Activated CD8-positive, alpha-beta T cell treated with anti-CD3 and anti-CD28 coated beads, Interleukin-2, amount 10 ng/mL, durations not matched to agents 7 days and 5 days (primary cell): ENCODE data around the gene ASCC3. TPM values are rescaled to one million over a fixed set of nuclear protein-coding genes. Genes with fewer than 3 reads are reported as not detected.
"Not testable (repeated sequence)": the region's sequence is repeated elsewhere in the genome, so short reads cannot be mapped to it uniquely, and the experiment has no call there.

ENCODE experiments used
- ATAC-seq: fragments of 150-1000 bp; cut with Tn5 transposase; one replicate; pipeline ENCODE4 v1.10.0; 2021; ENCODE audit warnings: moderate library complexity
- CTCF ChIA-PET: fragments of 350-600 bp; sonication (Branson Sonifier 250); formaldehyde crosslinking; loops from one replicate; lab custom pipeline; 2021; ENCODE audit warnings: antibody characterized with exemption; lab: Charles Lee
- POLR2A ChIA-PET: fragments of 350-600 bp; sonication (Branson Sonifier 250); formaldehyde crosslinking; loops from one replicate; lab custom pipeline; 2021; ENCODE audit warnings: antibody characterized with exemption; lab: Charles Lee
- DNase-seq: peaks from one replicate; pipeline ENCODE4 v3.0.0-alpha.2; 2020
- H3K27ac Mint-ChIP-seq: one replicate; pipeline ENCODE4 v1.8.0; 2021; ENCODE audit warnings: mild to moderate bottlenecking, mixed read lengths
- H3K27me3 Mint-ChIP-seq: one replicate; pipeline ENCODE4 v1.8.0; 2021; ENCODE audit warnings: low read depth, mixed read lengths
- H3K36me3 Mint-ChIP-seq: one replicate; pipeline ENCODE4 v1.8.0; 2021; ENCODE audit warnings: low read depth, mixed read lengths
- H3K4me1 Mint-ChIP-seq: one replicate; pipeline ENCODE4 v1.8.0; 2021; ENCODE audit warnings: low read depth, mixed read lengths
- H3K4me3 Mint-ChIP-seq: one replicate; pipeline ENCODE4 v1.8.0; 2021; ENCODE audit warnings: mild to moderate bottlenecking, mixed read lengths
- H3K9me3 Mint-ChIP-seq: one replicate; pipeline ENCODE4 v1.8.0; 2022; ENCODE audit warnings: mixed read lengths; ENCODE audit not compliant: insufficient read depth
- total RNA-seq, 2 experiments: library from RNA; stranded (reverse); gene quantifications; one replicate each; pipeline ENCODE4 v1.2.3, GENCODE V29; 2021

Gene ASCC3
- total RNA-seq, 2 experiments from 2014 or later: 61.8 to 66.1 TPM

GRCh38 chr6:100745419-100746041 lies 135.6 kb downstream of the ASCC3 start:
- no peaks in the 10 kb centered on the region for H3K27me3 Mint-ChIP-seq
- no peak overlapping the region for H3K4me3 Mint-ChIP-seq
- DNase-seq (no peak), ATAC-seq (no peak)
- H3K27ac Mint-ChIP-seq: no peak overlapping the region
- peaks cover 31% of the 10 kb centered on the region for H3K36me3 Mint-ChIP-seq
- no peaks in the 10 kb centered on the region for H3K9me3 Mint-ChIP-seq
- ChIA-PET POLR2A (no interaction called here), CTCF (no interaction called here)
- H3K4me1 Mint-ChIP-seq: no peaks in the 10 kb centered on the region

GRCh38 chr6:100740439-100740838 lies 140.7 kb downstream of the ASCC3 start:
- peaks cover 23% of the 10 kb centered on the region for H3K36me3 Mint-ChIP-seq
- ChIA-PET CTCF (no interaction called here), POLR2A (no interaction called here)
- DNase-seq (no peak), ATAC-seq (no peak)
- peaks cover 4% of the 10 kb centered on the region for H3K4me1 Mint-ChIP-seq
- no peaks in the 10 kb centered on the region for H3K27me3 Mint-ChIP-seq
- no peak overlapping the region for H3K4me3 Mint-ChIP-seq
- no peaks in the 10 kb centered on the region for H3K9me3 Mint-ChIP-seq
- no peak overlapping the region for H3K27ac Mint-ChIP-seq

- H3K9me3 Mint-ChIP-seq, H3K27ac Mint-ChIP-seq, H3K27me3 Mint-ChIP-seq, POLR2A ChIA-PET, H3K4me1 Mint-ChIP-seq, DNase-seq, ATAC-seq, H3K4me3 Mint-ChIP-seq: not testable (repeated sequence)
- CTCF ChIA-PET: interaction anchor here (1.7 kb wide), 1 partner anchor 18 kb away, joined by 3 read pairs; no protein-coding TSS in a partner anchor
- peaks cover 19% of the 10 kb centered on the region for H3K36me3 Mint-ChIP-seq
Observed at GRCh38 chr6:100737720-100738119, 143.4 kb downstream of the ASCC3 start.

GRCh38 chr6:100731411-100731810 lies 149.7 kb downstream of the ASCC3 start:
- ChIA-PET CTCF (no interaction called here), POLR2A (no interaction called here)
- peaks cover under 1% of the 10 kb centered on the region for H3K4me1 Mint-ChIP-seq
- DNase-seq: no peak
- no peak overlapping the region for H3K27ac Mint-ChIP-seq
- ATAC-seq: no peak
- no peak overlapping the region for H3K4me3 Mint-ChIP-seq
- H3K27me3 Mint-ChIP-seq: no peaks in the 10 kb centered on the region
- H3K9me3 Mint-ChIP-seq: no peaks in the 10 kb centered on the region
- H3K36me3 Mint-ChIP-seq: peaks cover 3% of the 10 kb centered on the region

GRCh38 chr6:100730001-100730980 lies 150.8 kb downstream of the ASCC3 start:
- POLR2A ChIA-PET: no interaction called here
- H3K4me1 Mint-ChIP-seq: no peaks in the 10 kb centered on the region
- H3K36me3 Mint-ChIP-seq: peaks cover 3% of the 10 kb centered on the region

GRCh38 chr6:100726666-100727065 lies 154.5 kb downstream of the ASCC3 start:
- ATAC-seq (no peak), DNase-seq (no peak)
- H3K4me3 Mint-ChIP-seq: no peak overlapping the region
- POLR2A ChIA-PET: no interaction called here
- no peaks in the 10 kb centered on the region for H3K4me1 Mint-ChIP-seq
- peaks cover 16% of the 10 kb centered on the region for H3K36me3 Mint-ChIP-seq
- H3K9me3 Mint-ChIP-seq: no peaks in the 10 kb centered on the region
- H3K27me3 Mint-ChIP-seq: no peaks in the 10 kb centered on the region
- no peak overlapping the region for H3K27ac Mint-ChIP-seq
- CTCF ChIA-PET: no interaction called here

More at GRCh38 chr6:100730001-100730980, 150.8 kb downstream of the ASCC3 start:
- no peak overlapping the region for H3K27ac Mint-ChIP-seq
- CTCF ChIA-PET: no interaction called here
- DNase-seq: no peak
- no peak overlapping the region for H3K4me3 Mint-ChIP-seq
- H3K27me3 Mint-ChIP-seq: no peaks in the 10 kb centered on the region
- H3K9me3 Mint-ChIP-seq: no peaks in the 10 kb centered on the region
- no peak for ATAC-seq

- peaks cover 23% of the 10 kb centered on the region for H3K36me3 Mint-ChIP-seq
- ChIA-PET POLR2A (no interaction called here), CTCF (interaction anchor here (1.3 kb wide), 1 partner anchor 11 kb away, joined by 3 read pairs; no protein-coding TSS in a partner anchor)
- H3K4me1 Mint-ChIP-seq: peaks cover 6% of the 10 kb centered on the region
- no peak overlapping the region for H3K27ac Mint-ChIP-seq
- DNase-seq (no peak), ATAC-seq (no peak)
- no peaks in the 10 kb centered on the region for H3K9me3 Mint-ChIP-seq
- no peaks in the 10 kb centered on the region for H3K27me3 Mint-ChIP-seq
- no peak overlapping the region for H3K4me3 Mint-ChIP-seq
Observed at GRCh38 chr6:100724696-100725095, 156.4 kb downstream of the ASCC3 start.

- Mint-ChIP-seq H3K4me3 (no peak overlapping the region), H3K27me3 (no peaks in the 10 kb centered on the region), H3K36me3 (peaks cover 23% of the 10 kb centered on the region), H3K4me1 (peaks cover 6% of the 10 kb centered on the region), H3K27ac (no peak overlapping the region), H3K9me3 (no peaks in the 10 kb centered on the region)
- ATAC-seq (no peak), DNase-seq (no peak)
- ChIA-PET POLR2A (no interaction called here), CTCF (no interaction called here)
Observed at GRCh38 chr6:100724222-100724621, 156.9 kb downstream of the ASCC3 start.

GRCh38 chr6:100721256-100721655 lies 159.9 kb downstream of the ASCC3 start:
- Mint-ChIP-seq H3K9me3 (no peaks in the 10 kb centered on the region), H3K36me3 (peaks cover 29% of the 10 kb centered on the region), H3K4me3 (no peak overlapping the region), H3K27me3 (no peaks in the 10 kb centered on the region), H3K4me1 (peaks cover 6% of the 10 kb centered on the region), H3K27ac (no peak overlapping the region)
- ChIA-PET POLR2A (no interaction called here), CTCF (interaction anchor here (2.2 kb wide), 1 partner anchor 57 kb away, joined by 8 read pairs; no protein-coding TSS in a partner anchor)
- DNase-seq (no peak), ATAC-seq (no peak)

GRCh38 chr6:100719883-100720682 lies 161.0 kb downstream of the ASCC3 start:
- CTCF ChIA-PET: interaction anchor here (0.6 to 2.2 kb wide), 6 partner anchors 13 to 603 kb away, joined by 3 to 8 read pairs (median 3); no protein-coding TSS in a partner anchor
- DNase-seq: no peak
- H3K36me3 Mint-ChIP-seq: peaks cover 29% of the 10 kb centered on the region
- H3K27me3 Mint-ChIP-seq: no peaks in the 10 kb centered on the region
- no peak overlapping the region for H3K27ac Mint-ChIP-seq
- H3K4me3 Mint-ChIP-seq: no peak overlapping the region
- H3K4me1 Mint-ChIP-seq: peaks cover 6% of the 10 kb centered on the region
- H3K9me3 Mint-ChIP-seq: no peaks in the 10 kb centered on the region
- ATAC-seq: no peak
- POLR2A ChIA-PET: no interaction called here

GRCh38 chr6:100712997-100713396 lies 168.1 kb downstream of the ASCC3 start:
- Mint-ChIP-seq H3K4me3 (no peak overlapping the region), H3K27ac (no peak overlapping the region), H3K36me3 (peaks cover 25% of the 10 kb centered on the region), H3K27me3 (no peaks in the 10 kb centered on the region), H3K9me3 (no peaks in the 10 kb centered on the region), H3K4me1 (no peaks in the 10 kb centered on the region)
- ATAC-seq (no peak), DNase-seq (no peak)
- ChIA-PET POLR2A (no interaction called here), CTCF (interaction anchor here (0.9 kb wide), 1 partner anchor 13 kb away, joined by 3 read pairs; no protein-coding TSS in a partner anchor)
